CD14-positive monocyte (primary cell): Measurements from ENCODE around the gene POLR3A. TPM values are rescaled to one million over a fixed set of nuclear protein-coding genes. Genes with fewer than 3 reads are reported as not detected.

Source experiments
- DNase-seq, 3 donors: peaks; one replicate each; pipeline ENCODE4 v3.0.0-alpha.2; 2011 to 2022
- H2AFZ ChIP-seq: 2 replicates; pipeline ENCODE4 v1.6.0; 2012; ENCODE audit warnings: mild to moderate bottlenecking, low read depth, low read length, inconsistent platforms; ENCODE audit not compliant: insufficient read depth, poor library complexity, severe bottlenecking
- H3K27ac ChIP-seq, 2 donors: 1 replicate in 1 of 2; 2 replicates in 1 of 2; pipeline ENCODE4 v1.5.1; 2012 to 2013; ENCODE audit warnings: low read length in 2 of 2, control low read depth in 1 of 2, inconsistent platforms in 1 of 2, low read depth in 1 of 2, mild to moderate bottlenecking in 1 of 2
- H3K27me3 ChIP-seq, 2 donors: one replicate each; pipeline versions ENCODE4 v1.6.0 to v1.6.1; 2011 to 2013; ENCODE audit warnings: low read length in 2 of 2; ENCODE audit not compliant: control insufficient read depth in 2 of 2, insufficient read depth in 2 of 2
- H3K36me3 ChIP-seq, 2 donors: replicated peaks in 1 of 2; 1 replicate in 1 of 2; 2 replicates in 1 of 2; pipeline versions ENCODE4 v1.5.1 to v1.6.1; 2012 to 2013; ENCODE audit warnings: low read length in 2 of 2, control low read depth in 1 of 2, inconsistent platforms in 1 of 2, mild to moderate bottlenecking in 1 of 2; ENCODE audit not compliant: insufficient read depth in 2 of 2, control insufficient read depth in 1 of 2
- H3K4me1 ChIP-seq, 2 donors: 1 replicate in 1 of 2; 2 replicates in 1 of 2; pipeline versions ENCODE4 v1.5.1 to v1.6.1; 2012 to 2013; ENCODE audit warnings: low read length in 2 of 2, control low read depth in 1 of 2, inconsistent platforms in 1 of 2, mild to moderate bottlenecking in 1 of 2, moderate library complexity in 1 of 2; ENCODE audit not compliant: insufficient read depth in 2 of 2, control insufficient read depth in 1 of 2
- H3K4me2 ChIP-seq: replicated peaks from 2 replicates; pipeline ENCODE3; 2012; ENCODE audit warnings: low read length, moderate library complexity, mild to moderate bottlenecking; ENCODE audit not compliant: poor library complexity, severe bottlenecking; ENCODE audit errors: extremely low read depth
- H3K4me3 ChIP-seq, 3 experiments: fragments of 200-600 bp in 1 of 3; sonication (generic) in 1 of 3; replicated peaks in 1 of 3; 1 replicate in 2 of 3; 2 replicates in 1 of 3; pipeline ENCODE4 v1.5.1; 2011 to 2013; ENCODE audit warnings: low read length in 3 of 3, mild to moderate bottlenecking in 3 of 3, control low read depth in 2 of 3, low read depth in 2 of 3, inconsistent platforms in 1 of 3, moderate library complexity in 1 of 3
- H3K79me2 ChIP-seq: 2 replicates; pipeline ENCODE4 v1.6.0; 2012; ENCODE audit warnings: mild to moderate bottlenecking, control low read depth, inconsistent platforms, low read length, moderate library complexity; ENCODE audit not compliant: insufficient read depth
- H3K9ac ChIP-seq: 2 replicates; pipeline ENCODE4 v1.6.0; 2017; ENCODE audit warnings: low read length, mild to moderate bottlenecking; ENCODE audit not compliant: insufficient read depth, poor library complexity, severe bottlenecking
- H3K9me3 ChIP-seq, 2 donors: replicated peaks in 1 of 2; 1 replicate in 1 of 2; 2 replicates in 1 of 2; pipeline versions ENCODE4 v1.5.1 to v1.6.1; 2012 to 2013; ENCODE audit warnings: low read length in 2 of 2, control low read depth in 1 of 2; ENCODE audit not compliant: control insufficient read depth in 1 of 2, insufficient read depth in 1 of 2
- H4K20me1 ChIP-seq: 2 replicates; pipeline ENCODE4 v1.6.0; 2012; ENCODE audit warnings: mild to moderate bottlenecking, low read length, control low read depth, moderate library complexity; ENCODE audit not compliant: insufficient read depth
- H3K27ac Mint-ChIP-seq, 7 donors: one replicate each; pipeline ENCODE4 v1.8.0; 2020; ENCODE audit warnings: mild to moderate bottlenecking in 7 of 7, mixed read lengths in 7 of 7, moderate library complexity in 6 of 7, inconsistent platforms in 2 of 7
- H3K27me3 Mint-ChIP-seq, 3 donors: one replicate each; pipeline ENCODE4 v1.8.0; 2021 to 2022; ENCODE audit warnings: low read depth in 3 of 3, mild to moderate bottlenecking in 3 of 3, mixed read lengths in 3 of 3, moderate library complexity in 3 of 3, inconsistent platforms in 1 of 3
- H3K36me3 Mint-ChIP-seq, 2 donors: one replicate each; pipeline ENCODE4 v1.8.0; 2020; ENCODE audit warnings: mixed read lengths in 2 of 2, inconsistent platforms in 1 of 2, mild to moderate bottlenecking in 1 of 2
- H3K4me1 Mint-ChIP-seq: one replicate; pipeline ENCODE4 v1.8.0; 2020; ENCODE audit warnings: mild to moderate bottlenecking, mixed read lengths
- H3K4me3 Mint-ChIP-seq, 2 donors: one replicate each; pipeline ENCODE4 v1.8.0; 2020; ENCODE audit warnings: mild to moderate bottlenecking in 2 of 2, mixed read lengths in 2 of 2, moderate library complexity in 1 of 2
- H3K9me3 Mint-ChIP-seq, 7 donors: one replicate each; pipeline ENCODE4 v1.8.0; 2020 to 2022; ENCODE audit warnings: mixed read lengths in 7 of 7, mild to moderate bottlenecking in 6 of 7, moderate library complexity in 6 of 7, inconsistent platforms in 2 of 7
- CTCF ChIP-seq: fragments of 200-600 bp; IDR thresholded peaks from one replicate; pipeline ENCODE4 v1.8.0; 2022; ENCODE audit warnings: antibody characterized with exemption, mild to moderate bottlenecking
- WGBS: methylation state at CpG from one replicate; pipeline ENCODE4 v1.1.5; 2013; ENCODE audit warnings: missing lambda C conversion rate; ENCODE audit not compliant: insufficient coverage; 5-methylcytosine and 5-hydroxymethylcytosine counted together
- intact Hi-C, 2 donors: fragments of 100-400 bp; cut with micrococcal nuclease; formaldehyde crosslinking; loops; one replicate each; pipeline versions ENCODE4 v1.15.0 to v1.15.1; 2023
- polyA plus RNA-seq, 3 donors: library from polyadenylated mRNA; depleted of rRNA in 1 of 3; unstranded in 2 of 3; stranded (reverse) in 1 of 3; fragments of 300-500 nt in 2 of 3; fragments of >200 nt in 1 of 3; fragmentation: Illumina TruSeq in 2 of 3; gene quantifications; 1 replicate in 2 of 3; 2 replicates in 1 of 3; pipeline ENCODE4 v1.2.3, GENCODE V29; 2012 to 2021

Gene POLR3A
- polyA plus RNA-seq, 3 donors, result 2.7 to 5.2 (median 4.7) TPM

DNA sequence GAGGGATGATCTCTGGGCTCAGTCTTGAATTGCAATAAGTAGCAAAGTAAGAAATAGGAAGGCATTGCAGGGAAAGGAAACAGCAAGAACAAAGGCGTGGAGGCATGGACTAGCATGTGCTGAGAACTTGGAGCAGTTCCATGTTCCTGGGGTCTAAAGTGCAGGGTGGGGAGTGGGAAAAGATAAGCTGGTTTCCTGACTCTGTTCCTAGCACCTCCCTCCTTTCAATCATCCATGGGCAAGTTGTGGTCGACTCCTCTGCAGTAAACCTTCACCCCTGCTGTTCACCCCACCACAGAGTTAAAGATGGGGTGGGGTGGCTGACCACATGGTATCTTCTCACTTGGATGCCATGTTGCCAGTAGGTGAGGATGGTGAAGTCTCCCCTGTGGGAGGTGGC lies 33.9 kb upstream of the POLR3A start:
- no peaks in the 10 kb centered on the region for H3K4me1 Mint-ChIP-seq
- no peak for TF ChIP-seq CTCF
- 83% methylated on average over 1 of the region's 2 CpGs for WGBS

GRCh38 chr10:78062296-78062695 lies 33.0 kb upstream of the POLR3A start:
- no peak overlapping the region for H3K4me3 Mint-ChIP-seq
- H3K4me3 ChIP-seq, result no peak overlapping the region
- no peak overlapping the region for H3K9ac ChIP-seq
- H3K4me1 Mint-ChIP-seq, result no peaks in the 10 kb centered on the region
- no peak overlapping the region for H2AFZ ChIP-seq
- H3K36me3 Mint-ChIP-seq, result no peaks in the 10 kb centered on the region
- no peaks in the 10 kb centered on the region for H4K20me1 ChIP-seq
- no peak for TF ChIP-seq CTCF
- no peak for DNase-seq
- no peaks in the 10 kb centered on the region for H3K9me3 Mint-ChIP-seq
- H3K79me2 ChIP-seq, result no peaks in the 10 kb centered on the region
- whole genome bisulfite sequencing, result no CpG with 5 or more reads among the region's 5 CpGs
- H3K27me3 Mint-ChIP-seq, result peaks cover 1 to 3% (median 1%) of the 10 kb centered on the region in 3 donors
- no peak overlapping the region for H3K27ac Mint-ChIP-seq
- no peaks in the 10 kb centered on the region for H3K9me3 ChIP-seq
- H3K4me1 ChIP-seq, result no peaks in the 10 kb centered on the region
- H3K36me3 ChIP-seq, result no peaks in the 10 kb centered on the region
- H3K27ac ChIP-seq, result no peak overlapping the region
- H3K4me2 ChIP-seq, result no peak overlapping the region
- H3K27me3 ChIP-seq, result no peaks in the 10 kb centered on the region
- intact Hi-C loops, result no loop called here

More for the DNA sequence above, 33.9 kb upstream of the POLR3A start:
- H3K36me3 Mint-ChIP-seq, result no peaks in the 10 kb centered on the region
- Histone ChIP-seq H3K36me3 (no peaks in the 10 kb centered on the region), H3K9me3 (no peaks in the 10 kb centered on the region), H3K4me3 (no peak overlapping the region), H4K20me1 (no peaks in the 10 kb centered on the region), H3K4me1 (no peaks in the 10 kb centered on the region), H3K27ac (no peak overlapping the region), H3K27me3 (no peaks in the 10 kb centered on the region), H3K79me2 (no peaks in the 10 kb centered on the region), H3K9ac (no peak overlapping the region), H3K4me2 (no peak overlapping the region), H2AFZ (no peak overlapping the region)
- no peak overlapping the region for H3K4me3 Mint-ChIP-seq
- no peaks in the 10 kb centered on the region for H3K9me3 Mint-ChIP-seq
- H3K27me3 Mint-ChIP-seq, result peaks cover 1 to 3% (median 1%) of the 10 kb centered on the region in 3 donors
- DNase-seq, result no peak
- intact Hi-C loops, result no loop called here
- H3K27ac Mint-ChIP-seq, result no peak overlapping the region
